Upper lobe of left lung (tissue), 6 donors: ENCODE measurements around the gene SPDYC. TPM values are rescaled to one million over a fixed set of nuclear protein-coding genes. Genes with fewer than 3 reads are reported as not detected.

Experiments
- ATAC-seq, 2 donors: fragments of 200-7000 bp; cut with Tn5 transposase; one replicate each; pipeline ENCODE4 v1.9.1; 2022; ENCODE audit warnings: mild to moderate bottlenecking in 2 of 2, moderate library complexity in 2 of 2; ENCODE audit not compliant: low FRiP score in 2 of 2
- DNase-seq, 2 donors: peaks; one replicate each; pipeline ENCODE4 v3.0.0-alpha.2; 2019 to 2020
- H3K27ac ChIP-seq, 4 donors: fragments of 200-600 bp; sonication (generic); one replicate each; pipeline ENCODE4 v1.5.1; 2016 to 2019
- H3K27me3 ChIP-seq, 4 donors: fragments of 200-600 bp; sonication (generic); one replicate each; pipeline ENCODE4 v1.5.1; 2017 to 2019
- H3K36me3 ChIP-seq, 4 donors: fragments of 200-600 bp; sonication (generic); one replicate each; pipeline ENCODE4 v1.5.1; 2016 to 2019
- H3K4me1 ChIP-seq, 4 donors: fragments of 200-600 bp; sonication (generic); one replicate each; pipeline ENCODE4 v1.5.1; 2018 to 2019
- H3K4me3 ChIP-seq, 4 donors: fragments of 200-600 bp; sonication (generic); one replicate each; pipeline ENCODE4 v1.5.1; 2017 to 2019; ENCODE audit warnings: mild to moderate bottlenecking in 2 of 4, moderate library complexity in 1 of 4
- H3K9me3 ChIP-seq, 4 donors: fragments of 200-600 bp; sonication (generic); one replicate each; pipeline ENCODE4 v1.5.1; 2018 to 2019
- EP300 ChIP-seq, 4 donors: sonication (generic); formaldehyde crosslinking; IDR thresholded peaks; one replicate each; pipeline ENCODE4 v1.5.1; 2017; ENCODE audit warnings: antibody characterized with exemption in 4 of 4, control low read depth in 2 of 4
- POLR2A ChIP-seq, 4 donors: fragments of 450-650 bp; IDR thresholded peaks; one replicate each; pipeline ENCODE4 v1.5.1; 2016 to 2017; ENCODE audit warnings: antibody characterized with exemption in 4 of 4, mild to moderate bottlenecking in 2 of 4
- POLR2AphosphoS5 ChIP-seq, 2 donors: sonication (generic); formaldehyde crosslinking; IDR thresholded peaks; one replicate each; pipeline ENCODE4 v1.5.1; 2017; ENCODE audit warnings: antibody characterized with exemption in 2 of 2
- WGBS, 2 donors: methylation state at CpG; one replicate each; pipeline ENCODE4 v1.1.5; 2017 to 2018; 5-methylcytosine and 5-hydroxymethylcytosine counted together
- total RNA-seq, 6 donors: library from RNA; depleted of rRNA in 4 of 6; stranded (reverse); fragments of >200 nt in 4 of 6; gene quantifications; one replicate each; pipeline versions ENCODE4 v1.1.0 to v1.2.1, GENCODE V29; 2016 to 2021
- TF ChIP-seq, protein P1 (sequence below), 6 experiments: fragments of 450-650 bp in 4 of 6; fragments of 200-600 bp in 2 of 6; sonication (generic) in 2 of 6; IDR thresholded peaks; one replicate each; pipeline ENCODE4 v1.5.1; 2016 to 2019; ENCODE audit warnings: antibody characterized with exemption in 6 of 6
- donor health status: DM: no; HTN: no; CAD: no; lungs with moderate emphysema.
- donor health status: DM: no; HTN: yes; CAD: no; lungs with severe emphysema.

The SPDYC gene
- total RNA-seq, 6 donors from 2014 or later: not detected

GRCh38 chr11:65134240-65134951, 35.6 kb upstream of the SPDYC start, which contains the start of gene SYVN1:
SYVN1 (minus strand) TSS chr11:65134519; CDS start chr11:65133601, 918 bp downstream.
- peak; percentile 99 for TF ChIP-seq POLR2AphosphoS5 (IDR thresholded peaks at IDR 0.05)
- TF ChIP-seq EP300 (IDR thresholded peaks at IDR 0.05): peak in 1 of 4 donors; percentile 75
- TF ChIP-seq POLR2A (IDR thresholded peaks at IDR 0.05): peak; percentile 77 to 97 (median 94)
- TF ChIP-seq, protein P1, sequence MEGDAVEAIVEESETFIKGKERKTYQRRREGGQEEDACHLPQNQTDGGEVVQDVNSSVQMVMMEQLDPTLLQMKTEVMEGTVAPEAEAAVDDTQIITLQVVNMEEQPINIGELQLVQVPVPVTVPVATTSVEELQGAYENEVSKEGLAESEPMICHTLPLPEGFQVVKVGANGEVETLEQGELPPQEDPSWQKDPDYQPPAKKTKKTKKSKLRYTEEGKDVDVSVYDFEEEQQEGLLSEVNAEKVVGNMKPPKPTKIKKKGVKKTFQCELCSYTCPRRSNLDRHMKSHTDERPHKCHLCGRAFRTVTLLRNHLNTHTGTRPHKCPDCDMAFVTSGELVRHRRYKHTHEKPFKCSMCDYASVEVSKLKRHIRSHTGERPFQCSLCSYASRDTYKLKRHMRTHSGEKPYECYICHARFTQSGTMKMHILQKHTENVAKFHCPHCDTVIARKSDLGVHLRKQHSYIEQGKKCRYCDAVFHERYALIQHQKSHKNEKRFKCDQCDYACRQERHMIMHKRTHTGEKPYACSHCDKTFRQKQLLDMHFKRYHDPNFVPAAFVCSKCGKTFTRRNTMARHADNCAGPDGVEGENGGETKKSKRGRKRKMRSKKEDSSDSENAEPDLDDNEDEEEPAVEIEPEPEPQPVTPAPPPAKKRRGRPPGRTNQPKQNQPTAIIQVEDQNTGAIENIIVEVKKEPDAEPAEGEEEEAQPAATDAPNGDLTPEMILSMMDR (IDR thresholded peaks at IDR 0.05): peak in 2 of 6 experiments; percentile 14 to 24
- ATAC-seq: peak; percentile 94 to 96
- peak within 1 kb of the TSS; percentile 97 to 99 (median 98) for H3K27ac ChIP-seq
- H3K4me1 ChIP-seq: peaks cover 24 to 33% (median 27%) of the 10 kb centered on the region in 4 donors
- peaks cover 20 to 35% (median 33%) of the 10 kb centered on the region in 4 donors for H3K36me3 ChIP-seq
- H3K9me3 ChIP-seq: no peaks in the 10 kb centered on the region
- WGBS, 2 donors: 0% methylated on average over 16 to 26 of the region's 60 CpGs
- H3K4me3 ChIP-seq: peak within 1 kb of the TSS; percentile 67 to 98 (median 88)
- no peaks in the 10 kb centered on the region for H3K27me3 ChIP-seq
- DNase-seq: peak; percentile 90 to 99

DNA sequence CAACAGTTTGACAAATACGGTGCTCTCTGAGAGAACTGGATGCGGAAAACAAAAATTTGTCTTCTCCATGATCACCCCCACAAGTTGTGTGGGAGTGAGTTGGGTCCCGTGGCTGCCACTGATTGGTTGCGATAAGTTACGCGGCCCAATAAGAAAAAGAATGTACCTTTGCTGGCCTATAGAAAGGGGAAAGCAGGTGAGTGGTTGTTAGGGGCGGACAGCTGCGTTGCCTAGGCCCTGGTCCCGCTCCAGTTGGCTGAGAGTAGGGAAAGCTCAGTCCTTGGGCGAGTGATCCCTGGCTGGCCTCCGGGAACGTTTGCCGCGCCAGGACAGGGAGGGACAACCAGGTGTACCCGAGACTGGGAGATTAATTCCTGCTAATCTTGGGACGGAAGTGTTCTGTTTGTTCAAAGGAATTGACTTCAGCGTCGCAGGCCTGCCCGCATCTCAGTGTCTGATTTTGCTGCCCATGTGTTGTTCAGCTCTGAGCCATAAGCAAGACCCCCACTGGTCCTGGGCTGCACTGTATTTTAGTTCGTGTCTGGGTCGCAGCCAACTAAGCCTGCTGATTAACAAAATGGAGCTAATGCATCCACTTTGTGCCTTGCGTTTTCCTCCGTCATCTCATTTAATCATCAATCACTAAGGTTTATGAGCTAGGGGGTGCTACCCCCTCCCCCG, 34.9 kb upstream of the SPDYC start:
- peak; percentile 90 to 96 for DNase-seq
- Histone ChIP-seq H3K27ac (peak overlapping the region; percentile 97 to 99 (median 98)), H3K4me1 (peaks cover 24 to 33% (median 27%) of the 10 kb centered on the region in 4 donors), H3K4me3 (peak overlapping the region; percentile 67 to 98 (median 88)), H3K27me3 (no peaks in the 10 kb centered on the region), H3K9me3 (no peaks in the 10 kb centered on the region), H3K36me3 (peaks cover 13 to 28% (median 26%) of the 10 kb centered on the region in 4 donors)
- TF ChIP-seq POLR2A (IDR thresholded peaks at IDR 0.05): peak in 1 of 4 donors; percentile 40
- TF ChIP-seq, protein P1 (IDR thresholded peaks at IDR 0.05): peak in 1 of 6 experiments; percentile 12
- TF ChIP-seq EP300 (IDR thresholded peaks at IDR 0.05): no peak
- TF ChIP-seq POLR2AphosphoS5 (IDR thresholded peaks at IDR 0.05): peak; percentile 61 to 66
- 2 to 3% methylated on average over 20 to 24 of the region's 24 CpGs for WGBS, 2 donors
- ATAC-seq: peak; percentile 93

GRCh38 chr11:65135633-65136145, 34.3 kb upstream of the SPDYC start:
- no peak for TF ChIP-seq POLR2AphosphoS5 (IDR thresholded peaks at IDR 0.05)
- TF ChIP-seq EP300 (IDR thresholded peaks at IDR 0.05): no peak
- TF ChIP-seq, protein P1 (IDR thresholded peaks at IDR 0.05): no peak
- TF ChIP-seq POLR2A (IDR thresholded peaks at IDR 0.05): no peak
- Histone ChIP-seq H3K27me3 (no peaks in the 10 kb centered on the region), H3K27ac (peak overlapping the region; percentile 97 to 99 (median 98)), H3K36me3 (peaks cover 7 to 22% (median 20%) of the 10 kb centered on the region in 4 donors), H3K4me3 (peak overlapping the region in 3 of 4 donors; percentile 67 to 98 (median 86)), H3K4me1 (peaks cover 24 to 33% (median 27%) of the 10 kb centered on the region in 4 donors), H3K9me3 (no peaks in the 10 kb centered on the region)
- DNase-seq: no peak
- no peak for ATAC-seq
- WGBS, 2 donors: 56 to 57% methylated on average over 11 of the region's 11 CpGs

- Histone ChIP-seq H3K27ac (peak overlapping the region in 1 of 4 donors; percentile 97), H3K4me1 (peaks cover 24 to 33% (median 27%) of the 10 kb centered on the region in 4 donors), H3K9me3 (no peaks in the 10 kb centered on the region), H3K27me3 (no peaks in the 10 kb centered on the region), H3K36me3 (peaks cover 0 to 13% (median 11%) of the 10 kb centered on the region in 4 donors), H3K4me3 (no peak overlapping the region)
- WGBS, 2 donors: 92 to 95% methylated on average over 15 of the region's 15 CpGs
- TF ChIP-seq, protein P1 (IDR thresholded peaks at IDR 0.05): no peak
- TF ChIP-seq EP300 (IDR thresholded peaks at IDR 0.05): no peak
- no peak for TF ChIP-seq POLR2A (IDR thresholded peaks at IDR 0.05)
- TF ChIP-seq POLR2AphosphoS5 (IDR thresholded peaks at IDR 0.05): no peak
- no peak for DNase-seq
- no peak for ATAC-seq
Measured at GRCh38 chr11:65136515-65137096, 33.4 kb upstream of the SPDYC start.
